ENCODE measurements around the gene CYB5D1. TPM values are rescaled to one million over a fixed set of nuclear protein-coding genes. Genes with fewer than 3 reads are reported as not detected.

Gene CYB5D1
- total RNA-seq, 2 donors from 2014 or later, result 8.3 to 9.0 TPM

- peak; percentile 79 to 80 for DNase-seq
- peak; percentile 21 for ATAC-seq
- intact Hi-C loops (cut with DNase I, micrococcal nuclease), result no loop called here
Measured at GRCh38 chr17:7842380-7843256, 15.2 kb upstream of the CYB5D1 start.

- intact Hi-C loops (cut with DNase I, micrococcal nuclease), result no loop called here
- ATAC-seq, result no peak
- DNase-seq, result no peak
Measured at GRCh38 chr17:7843257-7843535, 14.6 kb upstream of the CYB5D1 start.

GRCh38 chr17:7843536-7844291 is 14.1 kb upstream of the CYB5D1 start:
- ATAC-seq (peak; percentile 57), DNase-seq (peak; percentile 89 to 95)
- intact Hi-C loops (cut with DNase I, micrococcal nuclease), result no loop called here

- DNase-seq, result peak; percentile 89 to 95
- intact Hi-C loops (cut with DNase I, micrococcal nuclease), result no loop called here
- peak; percentile 58 for ATAC-seq
Measured at GRCh38 chr17:7844292-7845154, 13.3 kb upstream of the CYB5D1 start.

- ATAC-seq, result no peak
- DNase-seq, result no peak
- intact Hi-C loops (cut with DNase I, micrococcal nuclease), result no loop called here
Measured at GRCh38 chr17:7845359-7846062, 12.3 kb upstream of the CYB5D1 start.

- intact Hi-C loops (cut with DNase I, micrococcal nuclease), result no loop called here
- DNase-seq (peak in 1 of 2 donors; percentile 12), ATAC-seq (no peak)
Measured at GRCh38 chr17:7846063-7846735, 11.6 kb upstream of the CYB5D1 start.

GRCh38 chr17:7846765-7847661 is 10.8 kb upstream of the CYB5D1 start:
- intact Hi-C loops (cut with DNase I, micrococcal nuclease), result no loop called here
- no peak for ATAC-seq
- peak; percentile 22 to 36 for DNase-seq

- intact Hi-C loops (cut with DNase I, micrococcal nuclease), result no loop called here
- DNase-seq, result no peak
- no peak for ATAC-seq
Measured at GRCh38 chr17:7848131-7848579, 9.6 kb upstream of the CYB5D1 start.

- intact Hi-C loops (cut with DNase I, micrococcal nuclease), result no loop called here
Measured at GRCh38 chr17:7848739-7849129, 9.1 kb upstream of the CYB5D1 start.

GRCh38 chr17:7849130-7849750 is 8.6 kb upstream of the CYB5D1 start:
- intact Hi-C loops (cut with DNase I, micrococcal nuclease), result no loop called here
- ATAC-seq (no peak), DNase-seq (peak in 1 of 2 donors; percentile 14)

More at GRCh38 chr17:7848739-7849129, 9.1 kb upstream of the CYB5D1 start:
- ATAC-seq (no peak), DNase-seq (no peak)

GRCh38 chr17:7849751-7850504 is 7.9 kb upstream of the CYB5D1 start:
- DNase-seq (no peak), ATAC-seq (no peak)
- intact Hi-C loops (cut with DNase I, micrococcal nuclease), result loop anchor here in 1 of 2 donors (5.0 kb wide), 1 partner anchor 108 kb away; no protein-coding TSS in a partner anchor

GRCh38 chr17:7850701-7851437 is 6.9 kb upstream of the CYB5D1 start:
- intact Hi-C loops (cut with DNase I, micrococcal nuclease), result loop anchor here in 1 of 2 donors (5.0 kb wide), 1 partner anchor 109 kb away; no protein-coding TSS in a partner anchor
- peak; percentile 1 for ATAC-seq

GRCh38 chr17:7851438-7852261 is 6.2 kb upstream of the CYB5D1 start:
- intact Hi-C loops (cut with DNase I, micrococcal nuclease), result loop anchor here in 1 of 2 donors (5.0 kb wide), 1 partner anchor 109 kb away; no protein-coding TSS in a partner anchor
- DNase-seq, result peak; percentile 91 to 95
- peak; percentile 78 for ATAC-seq

More at GRCh38 chr17:7850701-7851437, 6.9 kb upstream of the CYB5D1 start:
- peak; percentile 15 to 34 for DNase-seq

- intact Hi-C loops (cut with DNase I, micrococcal nuclease), result loop anchor here in 1 of 2 donors (5.0 kb wide), 1 partner anchor 110 kb away; no protein-coding TSS in a partner anchor
- peak; percentile 38 to 42 for DNase-seq
- no peak for ATAC-seq
Measured at GRCh38 chr17:7852262-7852670, 5.5 kb upstream of the CYB5D1 start.

Data from left colon (tissue), 2 donors.